IMR-90 (cell line): ENCODE measurements around the gene PTH1R. TPM values are rescaled to one million over a fixed set of nuclear protein-coding genes. Genes with fewer than 3 reads are reported as not detected.

Experiments
- ATAC-seq: fragments of 200-7000 bp; cut with Tn5 transposase; 2 replicates; pipeline ENCODE4 v1.9.1; 2020; ENCODE audit warnings: low read depth, mild to moderate bottlenecking, moderate library complexity
- BruUV-seq: library from RNA; stranded (reverse); fragments of 400-500 nt; replicated peaks from 2 replicates; lab custom pipeline; 2021; lab: Mats Ljungman, UMichigan
- CTCF ChIA-PET: fragments of 300-600 bp; formaldehyde crosslinking; extraction: SDS; loops from one replicate; lab custom pipeline; 2021; ENCODE audit warnings: antibody characterized with exemption; lab: Yijun Ruan, JAX
- POLR2A ChIA-PET: fragments of 300-600 bp; sonication (Branson Sonifier 250); formaldehyde crosslinking; loops from one replicate; lab custom pipeline; 2022; ENCODE audit warnings: antibody characterized with exemption; ENCODE audit not compliant: unreplicated experiment; lab: Charles Lee
- DNase-seq: peaks from one replicate; pipeline ENCODE4 v3.0.0; 2013
- H2AFZ ChIP-seq: replicated peaks from 2 replicates; pipeline ENCODE3; 2013; ENCODE audit warnings: low read length, mild to moderate bottlenecking; ENCODE audit not compliant: poor library complexity
- H2AK5ac ChIP-seq: 2 replicates; pipeline ENCODE4 v1.6.1; 2013; ENCODE audit warnings: low read depth, low read length, inconsistent platforms
- H2AK9ac ChIP-seq: replicated peaks from 2 replicates; pipeline ENCODE3; 2013; ENCODE audit warnings: mild to moderate bottlenecking, low read depth, low read length, moderate library complexity; ENCODE audit not compliant: poor library complexity
- H2BK120ac ChIP-seq: 2 replicates; pipeline ENCODE4 v1.6.1; 2013; ENCODE audit warnings: low read depth, low read length, inconsistent platforms
- H2BK15ac ChIP-seq: 3 replicates; pipeline ENCODE4 v1.6.1; 2013; ENCODE audit warnings: low read depth, low read length, inconsistent platforms
- H2BK20ac ChIP-seq: 2 replicates; pipeline ENCODE4 v1.6.1; 2013; ENCODE audit warnings: low read depth, mild to moderate bottlenecking, inconsistent platforms, low read length, moderate library complexity
- H2BK5ac ChIP-seq: 2 replicates; pipeline ENCODE4 v1.6.1; 2013; ENCODE audit warnings: mild to moderate bottlenecking, low read depth, low read length, inconsistent platforms; ENCODE audit not compliant: poor library complexity, severe bottlenecking
- H3K14ac ChIP-seq: replicated peaks from 2 replicates; pipeline ENCODE4 v1.6.1; 2013; ENCODE audit warnings: low read depth, low read length, inconsistent platforms
- H3K18ac ChIP-seq: 2 replicates; pipeline ENCODE4 v1.6.1; 2013; ENCODE audit warnings: low read depth, low read length, control low read depth
- H3K23ac ChIP-seq: 2 replicates; pipeline ENCODE4 v1.6.1; 2013; ENCODE audit warnings: low read depth, low read length, inconsistent platforms
- H3K27ac ChIP-seq: 2 replicates; pipeline ENCODE4 v1.5.1; 2013; ENCODE audit warnings: mild to moderate bottlenecking, control low read depth, low read length; ENCODE audit not compliant: insufficient read depth
- H3K27me3 ChIP-seq: 2 replicates; pipeline ENCODE4 v1.6.1; 2013; ENCODE audit warnings: low read length; ENCODE audit not compliant: control insufficient read depth, insufficient read depth
- H3K36me3 ChIP-seq: 2 replicates; pipeline ENCODE4 v1.6.1; 2013; ENCODE audit warnings: low read length, mixed read lengths; ENCODE audit not compliant: control insufficient read depth, insufficient read depth
- H3K4ac ChIP-seq: 2 replicates; pipeline ENCODE4 v1.6.1; 2013; ENCODE audit warnings: low read depth, low read length, inconsistent platforms
- H3K4me1 ChIP-seq: 2 replicates; pipeline ENCODE4 v1.6.1; 2013; ENCODE audit warnings: low read length, mixed read lengths; ENCODE audit not compliant: control insufficient read depth, insufficient read depth
- H3K4me2 ChIP-seq: 2 replicates; pipeline ENCODE4 v1.6.1; 2013; ENCODE audit warnings: low read depth, mild to moderate bottlenecking, control low read depth, low read length, moderate library complexity
- H3K4me3 ChIP-seq: 2 replicates; pipeline ENCODE4 v1.5.1; 2013; ENCODE audit warnings: low read depth, mild to moderate bottlenecking, control low read depth, low read length, moderate library complexity; ENCODE audit not compliant: insufficient read depth
- H3K56ac ChIP-seq: 2 replicates; pipeline ENCODE4 v1.6.1; 2013; ENCODE audit warnings: low read length, inconsistent platforms; ENCODE audit not compliant: insufficient read depth; ENCODE audit errors: extremely low read depth
- H3K79me1 ChIP-seq, 2 experiments: 2 replicates each; pipeline ENCODE4 v1.6.1; 2013; ENCODE audit warnings: low read length in 2 of 2, inconsistent platforms in 1 of 2, low read depth in 1 of 2
- H3K9ac ChIP-seq: 2 replicates; pipeline ENCODE4 v1.6.1; 2013; ENCODE audit warnings: low read depth, low read length, control low read depth
- H3K9me1 ChIP-seq: 2 replicates; pipeline ENCODE4 v1.6.1; 2013; ENCODE audit warnings: low read length, inconsistent platforms; ENCODE audit not compliant: insufficient read depth
- H3K9me3 ChIP-seq: 2 replicates; pipeline ENCODE4 v1.6.1; 2013; ENCODE audit warnings: low read length; ENCODE audit not compliant: control insufficient read depth, insufficient read depth
- H4K20me1 ChIP-seq: 2 replicates; pipeline ENCODE4 v1.6.1; 2013; ENCODE audit warnings: low read length, inconsistent platforms; ENCODE audit not compliant: insufficient read depth
- H4K5ac ChIP-seq: 2 replicates; pipeline ENCODE4 v1.6.1; 2013; ENCODE audit warnings: mild to moderate bottlenecking, low read depth, low read length, control low read depth
- H4K8ac ChIP-seq, 2 experiments: 2 replicates each; pipeline ENCODE4 v1.6.1; 2013; ENCODE audit warnings: low read depth in 2 of 2, low read length in 2 of 2, control low read depth in 1 of 2, inconsistent platforms in 1 of 2
- H4K91ac ChIP-seq: 2 replicates; pipeline ENCODE4 v1.6.1; 2013; ENCODE audit warnings: low read depth, low read length, inconsistent platforms; ENCODE audit not compliant: insufficient read depth
- FOS ChIP-seq: fragments of 150-350 bp; IDR thresholded peaks from 2 replicates; pipeline ENCODE4 v1.6.1; 2016; ENCODE audit warnings: low read depth, low read length
- RCOR1 ChIP-seq: IDR thresholded peaks from 2 replicates; pipeline ENCODE4 v1.6.1; 2012; ENCODE audit warnings: mild to moderate bottlenecking, low read length, improper control_type of control experiment; ENCODE audit not compliant: insufficient replicate concordance
- SMC3 ChIP-seq: fragments of 150-350 bp; IDR thresholded peaks from 2 replicates; pipeline ENCODE4 v1.6.1; 2016; ENCODE audit warnings: low read depth, mild to moderate bottlenecking, antibody characterized with exemption, low read length, moderate library complexity
- WGBS, 2 experiments: methylation state at CpG; one replicate each; pipeline versions ENCODE4 v1.1.5 to v1.1.7; 2013; ENCODE audit warnings: missing lambda C conversion rate in 2 of 2; ENCODE audit not compliant: insufficient read length in 1 of 2; ENCODE audit errors: extremely low coverage in 2 of 2; 5-methylcytosine and 5-hydroxymethylcytosine counted together
- dilution Hi-C: fragments of 300-500 bp; cut with HindIII; formaldehyde crosslinking; loops from one replicate; pipeline ENCODE4 v1.14.3; 2018; ENCODE audit warnings: low sequenced_read_pairs; ENCODE audit not compliant: unreplicated experiment
- in situ Hi-C: fragments of 300-500 bp; cut with MboI; formaldehyde crosslinking; loops from 3 replicates; pipeline ENCODE4 v1.14.3; 2019; ENCODE audit warnings: low sequenced_read_pairs, inconsistent platforms, mixed read lengths
- intact Hi-C: fragments of 100-400 bp; cut with micrococcal nuclease; formaldehyde crosslinking; loops from 2 replicates; pipeline ENCODE4 v1.10.0; 2022
- polyA plus RNA-seq, 3 experiments: library from polyadenylated mRNA; depleted of rRNA; stranded (reverse); fragments of >200 nt; gene quantifications; 2 replicates each; pipeline ENCODE4 v1.2.3, GENCODE V29; 2012; ENCODE audit warnings: low replicate concordance in 1 of 3
- total RNA-seq: library from RNA; depleted of rRNA; stranded (reverse); fragments of >200 nt; gene quantifications from 2 replicates; pipeline ENCODE4 v1.2.3, GENCODE V29; 2012

PTH1R gene
- total and polyA plus RNA-seq, 2 of the 4 experiments (the other 2 are of a cell fraction) = 0.15 to 0.18 TPM

DNA sequence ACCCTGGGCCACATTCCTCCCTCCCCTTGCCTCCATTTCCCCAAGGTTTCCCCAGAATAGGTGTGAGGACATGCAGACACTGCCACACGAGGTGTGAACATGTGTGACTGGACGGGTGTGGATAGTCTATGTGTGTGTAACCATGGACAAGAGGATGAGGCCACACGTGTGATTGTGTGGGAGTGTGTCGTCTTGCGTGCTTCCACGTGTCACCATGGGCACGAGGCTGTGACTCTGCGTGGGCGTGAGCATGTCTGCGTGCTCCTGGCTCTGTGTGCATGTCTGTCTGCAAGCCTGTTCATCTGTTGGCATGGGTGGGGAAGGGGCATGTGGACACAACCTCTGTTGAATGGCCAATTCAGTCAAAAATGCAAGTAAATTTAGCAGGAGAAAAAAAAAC is 8.1 kb upstream of the PTH1R start:
- H4K5ac ChIP-seq = no peak overlapping the region
- H3K56ac ChIP-seq = no peak overlapping the region
- H2BK20ac ChIP-seq = no peak overlapping the region
- no peak overlapping the region for H2BK15ac ChIP-seq
- H4K91ac ChIP-seq = no peak overlapping the region
- H2AK9ac ChIP-seq = no peak overlapping the region
- no peaks in the 10 kb centered on the region for H4K20me1 ChIP-seq
- H2BK5ac ChIP-seq = no peak overlapping the region
- H3K4me3 ChIP-seq = no peak overlapping the region
- no peak overlapping the region for H3K23ac ChIP-seq
- dilution Hi-C loops (no loop called here), in situ Hi-C loops (no loop called here), intact Hi-C loops (loop anchor here (5.0 kb wide), 1 partner anchor 503 kb away; no protein-coding TSS in a partner anchor)
- no peak for TF ChIP-seq FOS
- TF ChIP-seq RCOR1 = no peak
- TF ChIP-seq SMC3 = no peak
- H3K27me3 ChIP-seq = peaks cover 54% of the 10 kb centered on the region
- ChIA-PET POLR2A (no interaction called here), CTCF (no interaction called here)
- no peak overlapping the region for H3K9ac ChIP-seq
- H3K79me1 ChIP-seq = no peaks in the 10 kb centered on the region
- DNase-seq (no peak), ATAC-seq (no peak)
- H3K9me1 ChIP-seq = no peaks in the 10 kb centered on the region
- no peak overlapping the region for H3K14ac ChIP-seq
- no peak overlapping the region for H3K27ac ChIP-seq
- no peaks in the 10 kb centered on the region for H3K36me3 ChIP-seq
- no peak overlapping the region for H2BK120ac ChIP-seq
- 76% methylated on average over 4 of the region's 10 CpGs; no CpG with 5 or more reads in 1 of the 2 experiments for WGBS, 2 experiments
- H3K4ac ChIP-seq = no peak overlapping the region
- no peak overlapping the region for H3K4me2 ChIP-seq
- no peak overlapping the region for H3K18ac ChIP-seq
- H3K9me3 ChIP-seq = no peaks in the 10 kb centered on the region
- no peak overlapping the region for H2AK5ac ChIP-seq
- no peaks in the 10 kb centered on the region; the same call in 1 of the 2 replicates for H3K4me1 ChIP-seq
- no peak overlapping the region for H4K8ac ChIP-seq
- H2AFZ ChIP-seq = peak overlapping the region; percentile 49
- BruUV-seq = no TSS peak
